Mesodermal cell (in vitro differentiated cells): ENCODE results near the gene RAB33B.
"Not testable (repeated sequence)": the region's sequence is repeated elsewhere in the genome, so short reads cannot be mapped to it uniquely, and the experiment has no call there.

ENCODE experiments used
- H3K27ac ChIP-seq: 2 replicates; pipeline ENCODE4 v1.7.0; 2013; ENCODE audit warnings: mild to moderate bottlenecking, low read depth, low read length, moderate library complexity; ENCODE audit not compliant: severe bottlenecking
- H3K36me3 ChIP-seq: 2 replicates; pipeline ENCODE4 v1.7.1; 2013; ENCODE audit warnings: mild to moderate bottlenecking, low read length, moderate library complexity; ENCODE audit not compliant: control insufficient read depth, insufficient read depth
- H3K4me1 ChIP-seq: one replicate; pipeline ENCODE4 v1.7.1; 2013; ENCODE audit warnings: mild to moderate bottlenecking, low read length; ENCODE audit not compliant: insufficient read depth, control insufficient read depth, poor library complexity, severe bottlenecking
- H3K4me3 ChIP-seq: 2 replicates; pipeline ENCODE4 v1.7.0; 2013; ENCODE audit warnings: low read length, control low read depth, mild to moderate bottlenecking; ENCODE audit not compliant: insufficient read depth, poor library complexity, severe bottlenecking; ENCODE audit errors: extremely low read depth
- H3K9me3 ChIP-seq: 2 replicates; pipeline ENCODE4 v1.7.1; 2013; ENCODE audit warnings: mild to moderate bottlenecking, low read length, moderate library complexity; ENCODE audit not compliant: control insufficient read depth
- WGBS, 2 experiments: methylation state at CpG; one replicate each; pipeline ENCODE4 v1.1.5; 2013; ENCODE audit warnings: missing lambda C conversion rate in 2 of 2; ENCODE audit not compliant: insufficient coverage in 2 of 2; 5-methylcytosine and 5-hydroxymethylcytosine counted together

The RAB33B gene

DNA sequence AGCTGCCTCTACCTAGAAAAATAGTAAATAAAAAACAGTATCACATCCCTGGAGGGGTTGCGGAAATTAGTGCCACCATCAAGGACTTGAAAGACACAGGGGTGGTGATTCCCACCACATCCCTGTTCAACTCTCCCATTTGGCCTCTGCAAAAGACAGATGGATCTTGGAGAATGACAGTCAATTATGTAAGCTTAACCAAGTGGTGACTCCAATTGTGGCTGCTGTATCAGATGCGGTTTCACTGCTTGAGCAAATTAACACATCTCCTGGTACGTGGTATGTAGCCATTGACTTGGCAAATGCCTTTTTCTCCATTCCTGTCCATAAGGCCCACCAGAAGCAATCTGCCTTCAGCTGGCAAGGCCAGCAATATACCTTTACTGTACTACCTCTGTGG is 9.0 kb upstream of the RAB33B start:
- not testable (repeated sequence) for H3K4me1 ChIP-seq, H3K9me3 ChIP-seq, H3K27ac ChIP-seq, H3K36me3 ChIP-seq, H3K4me3 ChIP-seq
- WGBS, 2 experiments, result 42 to 67% methylated on average over 2 to 3 of the region's 3 CpGs

DNA sequence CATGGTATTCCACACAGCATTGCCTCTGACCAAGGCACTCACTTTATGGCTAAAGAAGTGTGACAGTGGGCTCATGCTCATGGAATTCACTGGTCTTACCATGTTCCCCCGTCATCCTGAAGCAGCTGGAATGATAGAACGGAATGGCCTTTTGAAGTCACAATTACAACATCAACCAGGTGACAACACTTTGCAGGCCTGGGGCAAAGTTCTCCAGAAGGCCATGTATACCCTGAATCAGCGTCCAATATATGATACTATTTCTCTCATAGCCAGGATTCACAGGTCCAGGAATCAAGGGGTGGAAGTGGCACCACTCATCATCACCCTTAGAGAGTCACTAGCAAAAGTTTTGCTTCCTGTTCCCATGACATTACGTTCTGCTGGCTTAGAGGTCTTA is 6.8 kb upstream of the RAB33B start:
- not testable (repeated sequence) for H3K9me3 ChIP-seq, H3K4me1 ChIP-seq, H3K4me3 ChIP-seq, H3K27ac ChIP-seq
- peaks cover 19% of the 10 kb centered on the region for H3K36me3 ChIP-seq
- WGBS, 2 experiments, result 91 to 96% methylated on average over 4 of the region's 4 CpGs

DNA sequence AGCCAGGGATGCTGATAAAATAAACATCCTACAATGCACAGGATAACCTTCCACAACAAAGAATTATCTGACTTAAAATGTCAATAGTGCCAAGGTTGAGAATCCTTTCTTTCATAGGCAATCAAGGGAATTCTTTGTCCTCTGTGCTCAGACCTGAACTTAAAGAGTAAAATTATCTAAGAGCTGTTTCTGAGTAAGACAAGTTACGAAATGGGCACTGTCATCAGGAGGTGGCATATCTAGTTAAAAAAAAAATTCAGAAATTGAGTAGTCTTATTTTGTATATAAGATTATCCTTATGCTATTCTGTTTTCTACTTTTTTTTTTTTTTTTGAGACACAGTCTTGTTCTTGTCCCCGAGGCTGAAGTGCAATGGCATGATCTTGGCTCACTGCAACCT is 3.3 kb upstream of the RAB33B start:
- Histone ChIP-seq H3K4me1 (peaks cover 5% of the 10 kb centered on the region), H3K27ac (no peak overlapping the region), H3K4me3 (no peak overlapping the region), H3K9me3 (peaks cover 9% of the 10 kb centered on the region), H3K36me3 (peaks cover 19% of the 10 kb centered on the region)
- 100% methylated on average over 1 of the region's 2 CpGs for WGBS, 2 experiments

DNA sequence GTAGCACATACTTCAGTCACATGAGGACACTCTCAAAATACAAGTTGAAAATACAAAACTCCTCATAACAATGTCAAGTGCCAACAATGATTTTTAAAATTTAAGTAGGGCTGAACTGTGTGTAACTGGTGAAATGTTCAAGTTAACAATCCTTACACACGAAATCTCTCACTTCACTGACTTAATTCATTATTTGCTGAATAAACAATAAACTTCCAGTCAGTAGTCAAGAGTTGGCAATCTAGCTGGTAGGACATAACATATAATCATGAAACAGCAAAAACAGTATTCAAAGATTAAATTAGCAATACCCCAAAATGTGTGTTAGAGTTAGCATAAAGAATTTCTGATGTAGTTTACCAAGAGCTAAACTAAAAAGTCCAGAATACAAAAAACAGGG is 1.9 kb upstream of the RAB33B start:
- Histone ChIP-seq H3K36me3 (peaks cover 19% of the 10 kb centered on the region), H3K4me3 (peak overlapping the region; percentile 93), H3K9me3 (peaks cover 9% of the 10 kb centered on the region), H3K27ac (no peak overlapping the region), H3K4me1 (peaks cover 18% of the 10 kb centered on the region)
- no CpG with 5 or more reads among the region's 1 CpG for WGBS, 2 experiments

DNA sequence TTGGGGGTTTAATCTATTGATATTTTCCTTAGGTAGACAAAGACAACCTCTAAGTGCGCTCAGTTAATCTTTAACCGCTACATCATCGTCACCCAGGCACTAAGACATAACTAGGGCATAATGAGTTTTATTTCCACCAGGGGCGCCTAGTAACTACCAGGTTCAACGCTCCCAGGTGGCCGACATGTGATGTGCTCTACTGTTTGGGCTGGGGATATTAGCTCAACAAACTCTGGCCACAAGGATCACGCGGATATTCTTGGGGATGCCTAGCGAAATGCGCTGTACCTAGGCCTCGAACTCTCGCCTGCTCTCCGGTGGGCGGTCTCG is 915 bp upstream of the RAB33B start:
- Histone ChIP-seq H3K27ac (peak overlapping the region; percentile 91), H3K4me3 (peak overlapping the region; percentile 93), H3K36me3 (peaks cover 19% of the 10 kb centered on the region), H3K4me1 (peaks cover 18% of the 10 kb centered on the region), H3K9me3 (peaks cover 9% of the 10 kb centered on the region)
- WGBS, 2 experiments, result 0% methylated on average over 12 of the region's 15 CpGs

DNA sequence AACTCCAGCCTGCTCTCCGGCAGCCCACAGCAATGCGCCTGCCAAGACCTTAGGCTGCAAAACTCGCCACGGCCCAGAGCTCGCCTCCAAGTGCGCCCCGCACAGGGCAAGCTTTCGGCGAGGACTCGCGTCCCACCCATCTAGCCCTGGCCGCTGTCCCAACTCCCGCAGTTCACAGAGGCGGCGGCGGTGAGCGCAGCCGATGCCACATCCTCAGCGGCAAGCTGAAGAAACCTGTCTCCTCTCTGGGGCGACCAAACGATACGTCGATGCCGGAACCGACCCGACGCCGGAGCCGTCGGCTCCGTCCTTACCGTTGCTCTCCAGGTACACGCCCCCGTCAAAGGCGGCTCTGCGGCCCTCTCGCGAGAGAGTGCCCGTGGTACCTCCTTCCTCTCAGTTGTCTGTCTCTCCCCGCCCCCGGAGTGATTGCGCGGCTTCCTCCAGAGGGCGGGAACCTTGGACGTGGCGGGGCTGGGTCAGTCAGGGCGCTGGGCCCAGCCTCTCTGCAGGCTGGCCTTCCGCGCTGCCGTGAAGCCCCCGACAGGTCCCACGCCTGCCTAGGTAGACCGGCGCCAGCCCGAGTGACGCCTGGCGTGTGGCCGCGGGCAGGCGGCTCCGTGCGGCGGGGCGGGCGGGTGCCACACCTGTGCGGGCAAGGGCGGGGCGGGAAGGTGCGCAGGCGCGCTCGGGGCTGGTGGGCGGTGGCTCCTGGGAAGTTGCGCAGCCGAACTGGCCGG is 380 bp upstream of the RAB33B start:
- WGBS, 2 experiments, result 0% methylated on average over 72 to 73 of the region's 76 CpGs
- peaks cover 18% of the 10 kb centered on the region for H3K4me1 ChIP-seq

DNA sequence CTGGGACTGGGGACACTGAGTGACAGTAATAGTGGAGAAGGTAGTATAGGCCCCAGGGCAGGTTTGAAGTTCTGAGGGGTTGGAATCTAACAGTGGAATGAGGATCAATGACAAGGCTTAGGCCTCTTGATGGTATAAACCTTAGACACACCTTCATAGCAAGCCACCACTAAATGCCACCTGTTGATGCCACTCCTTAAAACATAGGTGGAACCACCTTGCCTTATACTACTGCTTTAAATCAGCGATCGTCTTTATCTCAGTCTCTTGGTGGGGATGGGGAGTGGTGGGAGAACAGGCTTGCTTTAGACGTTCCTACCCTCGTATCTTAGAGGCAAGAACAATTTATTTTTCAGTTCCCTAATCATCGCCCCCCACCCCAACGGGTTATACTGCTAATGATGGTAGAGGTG is 1.2 kb downstream of the RAB33B start:
- Histone ChIP-seq H3K36me3 (peaks cover 10% of the 10 kb centered on the region), H3K4me1 (peaks cover 18% of the 10 kb centered on the region), H3K4me3 (peak overlapping the region; percentile 93), H3K27ac (no peak overlapping the region), H3K9me3 (peaks cover 5% of the 10 kb centered on the region)
- no CpG with 5 or more reads among the region's 6 CpGs for WGBS, 2 experiments

More for the DNA sequence above, 380 bp upstream of the RAB33B start:
- peak overlapping the region; percentile 93 for H3K4me3 ChIP-seq
- H3K36me3 ChIP-seq, result peaks cover 19% of the 10 kb centered on the region
- H3K9me3 ChIP-seq, result peaks cover 9% of the 10 kb centered on the region
- H3K27ac ChIP-seq, result peak overlapping the region; percentile 91

DNA sequence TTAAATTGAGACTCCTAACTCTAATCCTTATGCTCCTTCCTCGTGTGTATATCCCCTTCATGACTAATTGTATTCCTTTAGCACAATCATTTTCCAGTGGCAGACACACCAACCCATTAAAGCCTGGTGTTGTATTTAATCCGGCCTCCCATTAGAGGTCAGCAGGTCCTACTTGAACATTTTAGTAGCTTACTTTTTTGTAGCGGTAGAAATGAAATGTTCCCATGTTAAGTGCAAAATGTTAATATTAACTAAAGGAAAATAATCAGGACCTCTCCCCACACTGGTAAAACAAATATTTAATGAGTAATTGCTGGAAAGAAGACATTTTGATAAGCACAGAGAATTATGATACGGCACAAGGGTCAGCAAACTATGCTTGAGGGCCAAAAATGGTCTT is 3.4 kb downstream of the RAB33B start:
- peaks cover 18% of the 10 kb centered on the region for H3K4me1 ChIP-seq
- 0 to 21% methylated on average over 1 of the region's 4 CpGs for WGBS, 2 experiments
- H3K36me3 ChIP-seq, result peaks cover 2% of the 10 kb centered on the region
- H3K27ac ChIP-seq, result no peak overlapping the region
- no peaks in the 10 kb centered on the region for H3K9me3 ChIP-seq
- H3K4me3 ChIP-seq, result no peak overlapping the region

DNA sequence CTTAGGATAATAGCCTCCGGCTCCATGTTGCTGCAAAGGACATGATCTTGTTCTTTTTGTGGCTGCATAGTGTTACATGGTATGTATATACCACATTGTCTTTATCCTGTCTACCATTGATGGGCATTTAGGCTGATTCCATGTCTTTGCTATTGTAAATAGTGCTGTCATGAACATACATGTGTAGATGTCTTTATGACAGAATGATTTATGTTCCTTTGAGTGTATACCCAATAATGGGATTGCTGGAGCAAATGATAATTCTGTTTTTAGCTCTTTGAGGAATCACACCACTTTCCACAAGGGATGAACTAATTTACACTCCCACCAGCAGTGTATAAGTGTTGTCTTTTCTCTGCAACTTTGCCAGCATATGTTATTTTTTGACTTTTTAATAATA is 4.6 kb downstream of the RAB33B start:
- Histone ChIP-seq H3K4me3 (no peak overlapping the region), H3K9me3 (no peaks in the 10 kb centered on the region), H3K4me1 (peaks cover 18% of the 10 kb centered on the region), H3K27ac (no peak overlapping the region), H3K36me3 (peaks cover 2% of the 10 kb centered on the region)
- WGBS, 2 experiments, result no CpG with 5 or more reads among the region's 1 CpG

DNA sequence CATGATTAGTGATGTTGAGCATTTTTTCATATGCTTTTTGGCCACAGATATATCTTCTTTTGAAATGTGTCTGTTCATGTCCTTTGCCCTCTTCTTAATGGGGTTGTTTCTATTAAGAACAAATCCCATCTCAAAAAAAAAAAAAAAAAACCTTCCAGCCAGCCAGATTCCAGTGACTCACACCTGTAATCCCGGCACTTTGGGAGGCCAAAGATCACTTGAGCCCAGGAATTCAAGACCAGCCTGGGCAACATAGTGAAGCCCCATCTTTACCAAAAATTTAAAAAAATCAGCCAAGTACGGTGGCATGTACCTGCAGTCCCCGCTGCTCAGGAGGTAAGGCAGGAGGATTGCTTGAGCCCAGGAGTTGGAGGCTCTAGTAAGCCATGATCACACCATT is 5.1 kb downstream of the RAB33B start:
- WGBS, 2 experiments, result 89 to 100% methylated on average over 1 to 3 of the region's 3 CpGs

DNA sequence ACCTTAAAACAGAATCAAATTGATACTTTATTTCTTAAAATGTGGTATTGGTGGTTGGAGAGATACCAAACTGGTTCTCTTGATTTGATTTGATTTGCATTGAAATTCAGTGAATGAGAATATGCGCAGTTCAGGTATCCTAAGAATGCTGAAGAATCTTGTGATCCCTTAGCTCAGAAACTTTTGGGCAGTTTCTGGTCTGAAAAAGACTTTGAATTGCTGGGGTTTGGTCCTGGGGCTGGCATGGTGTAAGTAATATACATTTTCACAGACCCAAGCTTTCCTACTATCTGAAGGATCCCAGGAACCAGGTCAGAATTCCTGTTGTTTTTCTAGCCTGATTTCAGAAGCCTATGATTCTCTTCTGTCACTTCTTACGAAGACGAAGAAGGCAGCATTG is 6.6 kb downstream of the RAB33B start:
- peaks cover 2% of the 10 kb centered on the region for H3K36me3 ChIP-seq
- no peak overlapping the region for H3K27ac ChIP-seq
- 86 to 90% methylated on average over 1 to 3 of the region's 3 CpGs for WGBS, 2 experiments
- H3K4me3 ChIP-seq, result no peak overlapping the region
- H3K9me3 ChIP-seq, result no peaks in the 10 kb centered on the region
- peaks cover 13% of the 10 kb centered on the region for H3K4me1 ChIP-seq

More for the DNA sequence above, 5.1 kb downstream of the RAB33B start:
- H3K27ac ChIP-seq, result no peak overlapping the region
- peaks cover 18% of the 10 kb centered on the region for H3K4me1 ChIP-seq
- H3K9me3 ChIP-seq, result no peaks in the 10 kb centered on the region
- H3K4me3 ChIP-seq, result no peak overlapping the region
- H3K36me3 ChIP-seq, result peaks cover 2% of the 10 kb centered on the region
